IMR-90 (cell line): ENCODE measurements around the gene SEMA4D. TPM values are rescaled to one million over a fixed set of nuclear protein-coding genes. Genes with fewer than 3 reads are reported as not detected.

Source experiments
- ATAC-seq: fragments of 200-7000 bp; cut with Tn5 transposase; 2 replicates; pipeline ENCODE4 v1.9.1; 2020; ENCODE audit warnings: low read depth, mild to moderate bottlenecking, moderate library complexity
- BruUV-seq: library from RNA; stranded (reverse); fragments of 400-500 nt; replicated peaks from 2 replicates; lab custom pipeline; 2021; lab: Mats Ljungman, UMichigan
- CTCF ChIA-PET: fragments of 300-600 bp; formaldehyde crosslinking; extraction: SDS; loops from one replicate; lab custom pipeline; 2021; ENCODE audit warnings: antibody characterized with exemption; lab: Yijun Ruan, JAX
- POLR2A ChIA-PET: fragments of 300-600 bp; sonication (Branson Sonifier 250); formaldehyde crosslinking; loops from one replicate; lab custom pipeline; 2022; ENCODE audit warnings: antibody characterized with exemption; ENCODE audit not compliant: unreplicated experiment; lab: Charles Lee
- DNase-seq: peaks from one replicate; pipeline ENCODE4 v3.0.0; 2013
- H2AFZ ChIP-seq: replicated peaks from 2 replicates; pipeline ENCODE3; 2013; ENCODE audit warnings: low read length, mild to moderate bottlenecking; ENCODE audit not compliant: poor library complexity
- H2AK5ac ChIP-seq: 2 replicates; pipeline ENCODE4 v1.6.1; 2013; ENCODE audit warnings: low read depth, low read length, inconsistent platforms
- H2AK9ac ChIP-seq: replicated peaks from 2 replicates; pipeline ENCODE3; 2013; ENCODE audit warnings: mild to moderate bottlenecking, low read depth, low read length, moderate library complexity; ENCODE audit not compliant: poor library complexity
- H2BK120ac ChIP-seq: 2 replicates; pipeline ENCODE4 v1.6.1; 2013; ENCODE audit warnings: low read depth, low read length, inconsistent platforms
- H2BK15ac ChIP-seq: 3 replicates; pipeline ENCODE4 v1.6.1; 2013; ENCODE audit warnings: low read depth, low read length, inconsistent platforms
- H2BK20ac ChIP-seq: 2 replicates; pipeline ENCODE4 v1.6.1; 2013; ENCODE audit warnings: low read depth, mild to moderate bottlenecking, inconsistent platforms, low read length, moderate library complexity
- H2BK5ac ChIP-seq: 2 replicates; pipeline ENCODE4 v1.6.1; 2013; ENCODE audit warnings: mild to moderate bottlenecking, low read depth, low read length, inconsistent platforms; ENCODE audit not compliant: poor library complexity, severe bottlenecking
- H3K14ac ChIP-seq: replicated peaks from 2 replicates; pipeline ENCODE4 v1.6.1; 2013; ENCODE audit warnings: low read depth, low read length, inconsistent platforms
- H3K18ac ChIP-seq: 2 replicates; pipeline ENCODE4 v1.6.1; 2013; ENCODE audit warnings: low read depth, low read length, control low read depth
- H3K23ac ChIP-seq: 2 replicates; pipeline ENCODE4 v1.6.1; 2013; ENCODE audit warnings: low read depth, low read length, inconsistent platforms
- H3K27ac ChIP-seq: 2 replicates; pipeline ENCODE4 v1.5.1; 2013; ENCODE audit warnings: mild to moderate bottlenecking, control low read depth, low read length; ENCODE audit not compliant: insufficient read depth
- H3K27me3 ChIP-seq: 2 replicates; pipeline ENCODE4 v1.6.1; 2013; ENCODE audit warnings: low read length; ENCODE audit not compliant: control insufficient read depth, insufficient read depth
- H3K36me3 ChIP-seq: 2 replicates; pipeline ENCODE4 v1.6.1; 2013; ENCODE audit warnings: low read length, mixed read lengths; ENCODE audit not compliant: control insufficient read depth, insufficient read depth
- H3K4ac ChIP-seq: 2 replicates; pipeline ENCODE4 v1.6.1; 2013; ENCODE audit warnings: low read depth, low read length, inconsistent platforms
- H3K4me1 ChIP-seq: 2 replicates; pipeline ENCODE4 v1.6.1; 2013; ENCODE audit warnings: low read length, mixed read lengths; ENCODE audit not compliant: control insufficient read depth, insufficient read depth
- H3K4me2 ChIP-seq: 2 replicates; pipeline ENCODE4 v1.6.1; 2013; ENCODE audit warnings: low read depth, mild to moderate bottlenecking, control low read depth, low read length, moderate library complexity
- H3K4me3 ChIP-seq: 2 replicates; pipeline ENCODE4 v1.5.1; 2013; ENCODE audit warnings: low read depth, mild to moderate bottlenecking, control low read depth, low read length, moderate library complexity; ENCODE audit not compliant: insufficient read depth
- H3K56ac ChIP-seq: 2 replicates; pipeline ENCODE4 v1.6.1; 2013; ENCODE audit warnings: low read length, inconsistent platforms; ENCODE audit not compliant: insufficient read depth; ENCODE audit errors: extremely low read depth
- H3K79me1 ChIP-seq, 2 experiments: 2 replicates each; pipeline ENCODE4 v1.6.1; 2013; ENCODE audit warnings: low read length in 2 of 2, inconsistent platforms in 1 of 2, low read depth in 1 of 2
- H3K9ac ChIP-seq: 2 replicates; pipeline ENCODE4 v1.6.1; 2013; ENCODE audit warnings: low read depth, low read length, control low read depth
- H3K9me1 ChIP-seq: 2 replicates; pipeline ENCODE4 v1.6.1; 2013; ENCODE audit warnings: low read length, inconsistent platforms; ENCODE audit not compliant: insufficient read depth
- H3K9me3 ChIP-seq: 2 replicates; pipeline ENCODE4 v1.6.1; 2013; ENCODE audit warnings: low read length; ENCODE audit not compliant: control insufficient read depth, insufficient read depth
- H4K20me1 ChIP-seq: 2 replicates; pipeline ENCODE4 v1.6.1; 2013; ENCODE audit warnings: low read length, inconsistent platforms; ENCODE audit not compliant: insufficient read depth
- H4K5ac ChIP-seq: 2 replicates; pipeline ENCODE4 v1.6.1; 2013; ENCODE audit warnings: mild to moderate bottlenecking, low read depth, low read length, control low read depth
- H4K8ac ChIP-seq, 2 experiments: 2 replicates each; pipeline ENCODE4 v1.6.1; 2013; ENCODE audit warnings: low read depth in 2 of 2, low read length in 2 of 2, control low read depth in 1 of 2, inconsistent platforms in 1 of 2
- H4K91ac ChIP-seq: 2 replicates; pipeline ENCODE4 v1.6.1; 2013; ENCODE audit warnings: low read depth, low read length, inconsistent platforms; ENCODE audit not compliant: insufficient read depth
- BHLHE40 ChIP-seq: fragments of 150-350 bp; IDR thresholded peaks from 2 replicates; pipeline ENCODE4 v1.6.1; 2016; ENCODE audit warnings: mild to moderate bottlenecking, low read depth, low read length
- CEBPB ChIP-seq: IDR thresholded peaks from 2 replicates; pipeline ENCODE4 v1.6.1; 2012; ENCODE audit warnings: low read depth, low read length, improper control_type of control experiment
- CHD1 ChIP-seq: IDR thresholded peaks from 2 replicates; pipeline ENCODE4 v1.6.1; 2012; ENCODE audit warnings: low read depth, low read length, improper control_type of control experiment
- CTCF ChIP-seq: conservative IDR thresholded peaks from 2 replicates; pipeline ENCODE4 v1.5.1; 2012; ENCODE audit warnings: mild to moderate bottlenecking, low read depth, low read length, improper control_type of control experiment
- ELK1 ChIP-seq: fragments of 150-350 bp; IDR thresholded peaks from 2 replicates; pipeline ENCODE4 v1.6.1; 2016; ENCODE audit warnings: low read depth, mild to moderate bottlenecking, low read length, moderate library complexity, borderline replicate concordance
- FOS ChIP-seq: fragments of 150-350 bp; IDR thresholded peaks from 2 replicates; pipeline ENCODE4 v1.6.1; 2016; ENCODE audit warnings: low read depth, low read length
- MAFK ChIP-seq: IDR thresholded peaks from 2 replicates; pipeline ENCODE4 v1.6.1; 2012; ENCODE audit warnings: low read depth, low read length, improper control_type of control experiment
- MAZ ChIP-seq: IDR thresholded peaks from 2 replicates; pipeline ENCODE4 v1.6.1; 2012; ENCODE audit warnings: low read depth, mild to moderate bottlenecking, low read length, improper control_type of control experiment, moderate library complexity, borderline replicate concordance
- MXI1 ChIP-seq: IDR thresholded peaks from 2 replicates; pipeline ENCODE4 v1.6.1; 2012; ENCODE audit warnings: low read depth, mild to moderate bottlenecking, low read length, moderate library complexity, borderline replicate concordance
- NFE2L2 ChIP-seq: fragments of 150-350 bp; IDR thresholded peaks from 2 replicates; pipeline ENCODE4 v1.6.1; 2016; ENCODE audit warnings: low read depth, mild to moderate bottlenecking, low read length
- POLR2A ChIP-seq: IDR thresholded peaks from 2 replicates; pipeline ENCODE4 v1.6.1; 2012; ENCODE audit warnings: mild to moderate bottlenecking, low read depth, low read length
- RAD21 ChIP-seq: IDR thresholded peaks from 2 replicates; pipeline ENCODE4 v1.6.1; 2012; ENCODE audit warnings: low read length, improper control_type of control experiment
- RCOR1 ChIP-seq: IDR thresholded peaks from 2 replicates; pipeline ENCODE4 v1.6.1; 2012; ENCODE audit warnings: mild to moderate bottlenecking, low read length, improper control_type of control experiment; ENCODE audit not compliant: insufficient replicate concordance
- RFX5 ChIP-seq: IDR thresholded peaks from 2 replicates; pipeline ENCODE4 v1.8.0; 2012; ENCODE audit warnings: low read depth, mild to moderate bottlenecking, low read length, moderate library complexity
- SMC3 ChIP-seq: fragments of 150-350 bp; IDR thresholded peaks from 2 replicates; pipeline ENCODE4 v1.6.1; 2016; ENCODE audit warnings: low read depth, mild to moderate bottlenecking, antibody characterized with exemption, low read length, moderate library complexity
- USF2 ChIP-seq: fragments of 150-350 bp; IDR thresholded peaks from 2 replicates; pipeline ENCODE4 v1.6.1; 2017; ENCODE audit warnings: mild to moderate bottlenecking, antibody characterized with exemption, low read length, low read depth
- WGBS, 2 experiments: methylation state at CpG; one replicate each; pipeline versions ENCODE4 v1.1.5 to v1.1.7; 2013; ENCODE audit warnings: missing lambda C conversion rate in 2 of 2; ENCODE audit not compliant: insufficient read length in 1 of 2; ENCODE audit errors: extremely low coverage in 2 of 2; 5-methylcytosine and 5-hydroxymethylcytosine counted together
- dilution Hi-C: fragments of 300-500 bp; cut with HindIII; formaldehyde crosslinking; loops from one replicate; pipeline ENCODE4 v1.14.3; 2018; ENCODE audit warnings: low sequenced_read_pairs; ENCODE audit not compliant: unreplicated experiment
- in situ Hi-C: fragments of 300-500 bp; cut with MboI; formaldehyde crosslinking; loops from 3 replicates; pipeline ENCODE4 v1.14.3; 2019; ENCODE audit warnings: low sequenced_read_pairs, inconsistent platforms, mixed read lengths
- intact Hi-C: fragments of 100-400 bp; cut with micrococcal nuclease; formaldehyde crosslinking; loops from 2 replicates; pipeline ENCODE4 v1.10.0; 2022
- polyA plus RNA-seq, 3 experiments: library from polyadenylated mRNA; depleted of rRNA; stranded (reverse); fragments of >200 nt; gene quantifications; 2 replicates each; pipeline ENCODE4 v1.2.3, GENCODE V29; 2012; ENCODE audit warnings: low replicate concordance in 1 of 3
- total RNA-seq: library from RNA; depleted of rRNA; stranded (reverse); fragments of >200 nt; gene quantifications from 2 replicates; pipeline ENCODE4 v1.2.3, GENCODE V29; 2012

The SEMA4D gene
- total and polyA plus RNA-seq, 2 of the 4 experiments (the other 2 are of a cell fraction), result 0.90 to 1.5 TPM

DNA sequence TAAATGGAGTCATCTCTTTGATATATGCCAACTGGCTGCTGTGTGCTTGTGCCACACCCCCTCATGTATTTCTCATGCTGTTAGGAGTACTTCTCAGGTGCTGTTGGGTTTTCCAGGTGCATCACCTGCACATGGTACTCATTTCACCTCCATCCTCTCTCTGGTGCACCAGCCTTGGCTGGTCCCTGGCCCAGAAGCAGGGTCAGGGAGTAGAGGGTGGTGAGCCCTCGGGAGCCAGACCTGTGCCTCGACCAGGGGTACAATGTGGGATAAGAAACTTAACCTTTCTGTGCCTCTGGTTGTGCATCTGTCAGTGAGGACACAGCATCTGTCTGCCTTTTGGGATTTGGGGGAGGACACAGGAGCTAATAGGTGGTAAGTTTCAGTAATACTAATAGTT, 141.1 kb downstream of the SEMA4D start:
- no peak overlapping the region for H3K18ac ChIP-seq
- dilution Hi-C loops, result no loop called here
- H2BK15ac ChIP-seq, result no peak overlapping the region
- ChIA-PET POLR2A (no interaction called here), CTCF (no interaction called here)
- no peak overlapping the region for H3K27ac ChIP-seq
- no peaks in the 10 kb centered on the region; the same call in 1 of the 2 replicates for H4K20me1 ChIP-seq
- no peak for DNase-seq
- WGBS, 2 experiments, result no CpG with 5 or more reads among the region's 2 CpGs
- no peak overlapping the region for H3K23ac ChIP-seq
- H3K4ac ChIP-seq, result no peak overlapping the region
- ATAC-seq, result no peak
- intact Hi-C loops, result no loop called here
- H2AFZ ChIP-seq, result no peak overlapping the region
- H4K8ac ChIP-seq, result no peak overlapping the region
- H3K56ac ChIP-seq, result no peak overlapping the region
- H3K4me2 ChIP-seq, result no peak overlapping the region
- in situ Hi-C loops, result no loop called here
- H2BK20ac ChIP-seq, result no peak overlapping the region
- H3K36me3 ChIP-seq, result peaks cover 61% of the 10 kb centered on the region
- H2AK5ac ChIP-seq, result no peak overlapping the region
- H3K79me1 ChIP-seq, result peaks cover 4 to 20% of the 10 kb centered on the region in 2 experiments; a peak in 3 of 4 replicates
- no peaks in the 10 kb centered on the region; the same call in 1 of the 2 replicates for H3K4me1 ChIP-seq
- H3K9me1 ChIP-seq, result peaks cover 3% of the 10 kb centered on the region; the same call in 1 of the 2 replicates
- no peaks in the 10 kb centered on the region for H3K27me3 ChIP-seq
- TF ChIP-seq FOS, result no peak
- no peak for TF ChIP-seq CTCF
- TF ChIP-seq RFX5, result no peak
- no peak for TF ChIP-seq MXI1
- TF ChIP-seq USF2, result no peak
- TF ChIP-seq POLR2A, result no peak
- no peak for TF ChIP-seq CEBPB
- no peak for TF ChIP-seq BHLHE40
- no peak for TF ChIP-seq RAD21
- no peak for TF ChIP-seq RCOR1
- no peak for TF ChIP-seq CHD1
- TF ChIP-seq NFE2L2, result no peak
- no peak for TF ChIP-seq ELK1
- no peak for TF ChIP-seq MAZ
- no peak for TF ChIP-seq MAFK
- TF ChIP-seq SMC3, result no peak
- BruUV-seq, result no TSS peak
- H2BK5ac ChIP-seq, result no peak overlapping the region
- no peak overlapping the region for H2AK9ac ChIP-seq
- no peak overlapping the region for H3K14ac ChIP-seq
- no peak overlapping the region for H4K91ac ChIP-seq
- no peaks in the 10 kb centered on the region for H3K9me3 ChIP-seq
- H2BK120ac ChIP-seq, result no peak overlapping the region
- H4K5ac ChIP-seq, result no peak overlapping the region
- H3K4me3 ChIP-seq, result no peak overlapping the region
- H3K9ac ChIP-seq, result no peak overlapping the region
